NOMO-1 treated with dmso at 0.1 percent for 144 hours (cell line): ENCODE results near the gene DHX30.
"Not testable (repeated sequence)": the region's sequence is repeated elsewhere in the genome, so short reads cannot be mapped to it uniquely, and the experiment has no call there.

Experiments used
- DNase-seq: peaks from one replicate; lab custom pipeline; 2025; ENCODE audit not compliant: unreplicated experiment; lab: John Stamatoyannopoulos, UW

The DHX30 gene

DNA sequence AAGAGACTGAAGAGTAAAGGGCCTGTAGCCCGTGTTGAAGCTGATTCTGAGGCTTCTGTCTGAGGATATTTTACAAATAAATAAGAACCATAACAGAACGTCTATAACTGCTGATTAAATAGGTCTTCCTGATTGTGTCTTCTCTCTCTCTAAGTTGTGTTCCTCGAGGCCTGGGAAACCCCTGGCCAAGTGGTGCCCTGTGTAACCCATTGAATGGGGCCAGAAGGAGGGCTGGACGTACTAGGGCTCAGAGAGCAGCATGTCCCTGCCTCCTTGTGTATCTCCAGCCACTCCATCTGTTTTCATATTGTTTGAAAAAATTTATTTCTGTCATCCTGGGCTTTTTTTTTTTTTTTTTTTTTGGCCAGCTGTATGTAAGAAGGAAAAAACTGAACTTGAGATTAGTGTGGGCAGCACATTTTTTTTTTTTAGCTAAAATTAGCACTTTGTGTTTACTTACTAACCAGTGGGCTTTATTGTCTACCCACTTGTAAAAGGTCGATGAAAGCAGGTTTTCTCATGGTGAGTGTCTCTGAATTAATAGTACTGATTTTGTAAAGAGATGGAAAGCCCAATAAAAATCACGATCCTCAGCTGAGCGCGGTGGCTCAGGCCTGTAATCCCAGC lies 10.7 kb downstream of the DHX30 start:
- no peak for DNase-seq

DNA sequence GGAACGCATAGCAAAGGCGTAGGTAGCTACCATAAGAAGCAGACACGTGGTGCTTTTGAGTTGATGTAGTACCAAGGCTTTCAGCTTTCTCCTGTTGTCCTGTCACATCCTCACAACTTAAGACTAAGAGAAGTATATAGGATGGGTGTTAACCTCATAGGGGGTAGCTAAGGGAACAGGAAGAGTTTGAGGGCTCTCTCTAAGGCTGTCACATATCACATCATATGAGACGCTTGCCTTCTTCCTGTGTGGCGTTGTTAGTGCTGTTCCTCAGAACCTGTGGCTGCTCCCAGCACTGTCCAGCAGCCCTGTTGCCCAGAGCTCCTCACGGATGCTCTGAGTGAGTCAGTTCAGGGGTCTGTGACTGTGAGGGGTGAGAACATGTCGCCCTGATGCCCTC lies 14.7 kb downstream of the DHX30 start:
- no peak for DNase-seq

GRCh38 chr3:47824541-47825473 lies 21.9 kb downstream of the DHX30 start:
- peak; percentile 61 for DNase-seq

DNA sequence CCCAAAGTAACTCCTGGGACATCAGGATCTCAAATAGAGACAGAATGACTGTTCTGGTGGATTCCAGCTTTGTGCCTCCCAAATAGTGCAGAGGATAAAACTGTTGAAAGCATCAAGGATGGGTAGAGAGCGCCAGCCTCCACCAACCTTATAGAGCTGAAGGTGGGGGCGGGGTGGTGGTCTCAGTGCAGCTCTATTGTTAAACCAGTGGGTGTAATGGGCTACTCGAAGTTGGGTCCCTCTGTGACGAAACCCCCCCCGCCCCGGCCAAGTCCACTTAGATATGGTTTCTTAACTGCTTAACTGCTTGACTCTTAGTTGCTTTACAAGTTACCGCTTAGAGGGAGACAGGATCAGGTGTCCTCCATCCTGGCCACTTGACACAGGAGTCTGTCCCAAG lies 22.7 kb downstream of the DHX30 start:
- DNase-seq = no peak

DNA sequence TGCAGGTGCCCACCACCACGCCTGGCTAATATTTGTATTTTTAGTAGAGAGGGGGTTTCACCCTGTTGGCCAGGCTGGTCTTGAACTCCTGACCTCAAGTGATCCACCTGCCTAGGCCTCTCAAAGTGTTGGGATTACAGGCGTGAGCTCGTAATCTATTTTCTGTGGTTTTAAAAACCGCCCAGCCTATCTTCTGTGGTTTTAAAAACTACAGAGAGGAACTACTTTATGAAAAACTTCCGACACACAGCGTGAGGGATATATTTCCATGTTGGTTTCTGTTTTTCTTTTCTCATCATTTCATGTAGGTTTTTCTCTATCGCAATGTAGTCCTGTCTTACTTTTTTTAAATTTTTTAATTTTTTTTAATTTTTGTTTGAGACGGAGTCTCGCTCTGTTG lies 26.5 kb downstream of the DHX30 start:
- not testable (repeated sequence) for DNase-seq

DNA sequence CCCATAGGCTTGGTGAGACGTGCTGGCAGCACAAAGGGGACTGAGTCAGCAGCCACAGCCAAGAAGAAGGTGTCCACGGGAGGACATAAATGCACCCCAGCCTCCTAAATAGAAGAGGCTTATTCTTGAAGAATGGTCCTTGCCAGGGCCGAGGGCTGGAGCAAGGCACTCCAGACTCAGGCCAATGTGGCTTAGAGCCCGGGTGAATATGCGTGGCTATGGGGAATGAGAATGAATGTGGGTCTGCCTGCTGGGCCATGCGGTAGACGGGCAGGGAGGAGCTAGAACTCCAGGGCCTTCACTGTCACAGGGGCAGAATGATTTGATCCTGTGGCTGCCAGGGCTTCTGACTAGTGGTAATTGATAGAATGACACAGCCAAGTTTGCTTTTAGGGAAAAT lies 34.0 kb downstream of the DHX30 start:
- no peak for DNase-seq

- no peak for DNase-seq
Observed at GRCh38 chr3:47838503-47838902, 35.6 kb downstream of the DHX30 start.

GRCh38 chr3:47841786-47842349 lies 38.9 kb downstream of the DHX30 start:
- DNase-seq = no peak

GRCh38 chr3:47846186-47846879 lies 43.4 kb downstream of the DHX30 start:
- no peak for DNase-seq

GRCh38 chr3:47846880-47847248 lies 43.9 kb downstream of the DHX30 start:
- DNase-seq = no peak

DNA sequence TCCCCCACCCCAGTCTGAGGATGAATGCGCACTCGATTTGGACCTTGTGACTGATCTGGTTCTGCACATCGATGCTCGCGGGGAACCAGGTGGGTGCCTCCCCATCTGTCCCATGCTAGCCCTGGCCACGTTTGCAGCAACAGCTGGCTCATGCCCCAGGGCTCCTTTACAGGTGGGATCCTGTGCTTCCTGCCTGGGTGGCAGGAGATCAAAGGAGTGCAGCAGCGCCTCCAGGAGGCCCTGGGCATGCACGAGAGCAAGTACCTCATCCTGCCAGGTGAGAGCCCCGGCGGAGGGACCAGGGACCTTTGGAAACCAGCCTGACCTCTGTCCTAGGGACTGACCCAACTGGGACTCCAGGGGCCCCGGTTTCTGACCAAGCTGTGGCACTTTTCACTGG lies 44.3 kb downstream of the DHX30 start:
- no peak for DNase-seq

GRCh38 chr3:47847801-47848518 lies 45.0 kb downstream of the DHX30 start:
- DNase-seq = no peak

DNA sequence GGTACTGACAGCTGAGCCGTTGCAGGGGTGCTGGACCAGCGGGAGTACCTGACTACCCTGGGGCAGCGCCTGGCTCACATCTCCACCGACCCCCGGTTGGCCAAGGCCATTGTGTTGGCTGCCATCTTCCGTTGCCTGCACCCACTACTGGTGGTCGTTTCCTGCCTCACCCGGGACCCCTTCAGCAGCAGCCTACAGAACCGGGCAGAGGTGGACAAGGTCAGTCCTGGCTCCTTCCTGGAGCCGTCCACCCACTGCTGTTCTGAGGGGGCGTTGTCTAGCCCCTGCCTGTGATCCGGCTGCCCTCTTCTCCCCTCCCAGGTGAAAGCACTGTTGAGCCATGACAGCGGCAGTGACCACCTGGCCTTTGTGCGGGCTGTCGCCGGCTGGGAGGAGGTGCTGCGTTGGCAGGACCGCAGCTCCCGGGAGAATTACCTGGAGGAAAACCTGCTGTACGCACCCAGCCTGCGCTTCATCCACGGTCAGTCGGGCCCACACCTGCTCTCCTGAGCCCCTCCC lies 45.7 kb downstream of the DHX30 start:
- DNase-seq = no peak

GRCh38 chr3:47849186-47849698 lies 46.3 kb downstream of the DHX30 start:
- no peak for DNase-seq

GRCh38 chr3:47849699-47850563 lies 47.0 kb downstream of the DHX30 start:
- no peak for DNase-seq

DNA sequence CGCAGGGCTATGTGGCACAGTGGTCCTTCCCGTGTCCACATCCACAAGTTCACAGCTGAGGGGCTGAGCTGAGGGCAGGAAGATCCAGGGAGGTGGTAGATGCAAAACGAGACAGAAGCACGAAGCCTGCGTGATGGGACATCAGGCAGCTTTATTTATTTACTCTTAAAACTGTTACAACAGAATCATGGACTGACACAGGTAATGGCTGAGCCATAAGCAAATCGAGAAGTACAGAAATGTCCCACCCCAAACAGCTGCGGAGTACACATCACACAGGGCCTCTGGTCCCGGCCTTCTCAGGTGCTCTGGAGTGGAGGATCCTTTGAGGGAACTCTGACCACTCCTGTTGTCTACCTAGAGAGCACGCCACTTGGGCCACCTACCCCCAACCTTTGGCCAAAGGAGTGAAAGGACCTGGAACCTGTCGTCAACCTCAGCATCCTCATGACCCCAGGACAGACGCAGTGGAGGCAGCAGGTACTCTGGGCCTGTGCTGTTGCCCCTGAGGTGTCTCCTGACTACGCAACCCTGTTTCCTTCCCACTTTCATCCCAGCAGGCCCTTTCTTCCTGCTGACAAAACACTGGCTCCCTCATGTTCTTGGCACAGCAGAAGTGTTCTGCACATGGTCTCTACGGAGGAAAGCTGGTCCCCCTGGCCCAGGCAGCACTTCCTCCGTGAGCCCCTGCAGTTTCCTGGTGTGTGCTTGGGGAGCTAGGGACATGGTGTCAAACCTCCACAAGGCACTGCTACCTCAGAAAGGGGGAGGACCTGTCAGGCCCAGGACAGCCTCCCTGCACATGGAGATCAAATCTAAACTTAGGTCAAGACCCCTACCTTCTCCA lies 47.8 kb downstream of the DHX30 start:
- DNase-seq = no peak

GRCh38 chr3:47851888-47852603 lies 49.1 kb downstream of the DHX30 start:
- no peak for DNase-seq
